NCI-H226 (cell line): ENCODE data around the gene ZFR2.
A peak's percentile ranks its signal among the peaks of the same experiment; 100 is the strongest.
"Not testable (repeated sequence)": the region's sequence is repeated elsewhere in the genome, so short reads cannot be mapped to it uniquely, and the experiment has no call there.

Source experiments
- DNase-seq: peaks from one replicate; pipeline ENCODE4 v3.0.0-alpha.2; 2015

The ZFR2 gene

GRCh38 chr19:3868770-3869456 is at the start of gene ZFR2:
ZFR2 (minus strand) TSS chr19:3869038; CDS start chr19:3869017, 21 bp downstream.
- DNase-seq: no peak

GRCh38 chr19:3916033-3916432 is 47.2 kb upstream of the ZFR2 start:
- DNase-seq: no peak

- DNase-seq: no peak
Measured at GRCh38 chr19:3914199-3914598, 45.4 kb upstream of the ZFR2 start.

- no peak for DNase-seq
Measured at GRCh38 chr19:3910105-3910504, 41.3 kb upstream of the ZFR2 start.

GRCh38 chr19:3908266-3909054 is 39.6 kb upstream of the ZFR2 start:
- DNase-seq: no peak

GRCh38 chr19:3907626-3908265 is 38.9 kb upstream of the ZFR2 start:
- DNase-seq: no peak

GRCh38 chr19:3904233-3904632 is 35.4 kb upstream of the ZFR2 start:
- no peak for DNase-seq

- no peak for DNase-seq
Measured at GRCh38 chr19:3902317-3902973, 33.6 kb upstream of the ZFR2 start.

GRCh38 chr19:3899531-3900294 is 30.9 kb upstream of the ZFR2 start:
- DNase-seq: peak; percentile 48

- DNase-seq: no peak
Measured at GRCh38 chr19:3898426-3898825, 29.6 kb upstream of the ZFR2 start.

- DNase-seq: no peak
Measured at GRCh38 chr19:3897936-3898335, 29.1 kb upstream of the ZFR2 start.

- no peak for DNase-seq
Measured at GRCh38 chr19:3895788-3896187, 26.9 kb upstream of the ZFR2 start.

- not testable (repeated sequence) for DNase-seq
Measured at GRCh38 chr19:3894959-3895358, 26.1 kb upstream of the ZFR2 start.

GRCh38 chr19:3893509-3894179 is 24.8 kb upstream of the ZFR2 start:
- no peak for DNase-seq

- DNase-seq: no peak
Measured at GRCh38 chr19:3890591-3890990, 21.8 kb upstream of the ZFR2 start.

- DNase-seq: no peak
Measured at GRCh38 chr19:3882041-3882384, 13.2 kb upstream of the ZFR2 start.

GRCh38 chr19:3881272-3882040 is 12.6 kb upstream of the ZFR2 start:
- DNase-seq: no peak

GRCh38 chr19:3880471-3881271 is 11.8 kb upstream of the ZFR2 start, which contains the start of gene ATCAY:
ATCAY (plus strand) TSS chr19:3880685; CDS start chr19:3885768, 5,083 bp downstream.
- no peak for DNase-seq

- no peak for DNase-seq
Measured at GRCh38 chr19:3879656-3880055, 10.8 kb upstream of the ZFR2 start.

- DNase-seq: not testable (repeated sequence)
Measured at GRCh38 chr19:3874695-3875094, 5.9 kb upstream of the ZFR2 start.
